Activated T-cell treated with anti-CD3 and anti-CD28 coated beads for 4 hours (primary cell): ENCODE data around the gene FOXL3.
A peak's percentile ranks its signal among the peaks of the same experiment; 100 is the strongest.
"Not testable (repeated sequence)": the region's sequence is repeated elsewhere in the genome, so short reads cannot be mapped to it uniquely, and the experiment has no call there.

ENCODE experiments used
- DNase-seq: peaks from one replicate; pipeline ENCODE4 v3.0.0-alpha.2; 2020

The FOXL3 gene

DNA sequence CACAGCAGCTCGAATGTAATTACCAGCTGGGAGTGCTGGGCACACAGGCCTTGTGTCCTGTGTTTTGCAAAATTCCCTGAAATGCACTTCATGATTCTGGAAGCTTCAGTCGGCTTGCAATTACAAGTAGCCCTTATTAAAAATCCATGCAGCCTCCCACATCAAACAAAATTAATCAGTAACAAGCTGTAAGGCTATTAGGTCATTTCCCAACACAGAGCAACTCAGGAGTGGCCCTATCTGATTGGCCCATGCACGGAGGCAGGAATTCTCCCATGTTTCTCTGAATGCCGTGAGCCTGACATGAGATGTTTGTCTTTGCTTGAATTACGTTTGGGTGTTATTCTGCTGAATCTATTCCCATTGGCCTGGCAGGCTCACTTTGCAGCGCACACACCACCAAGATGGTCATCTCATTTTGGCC is 36.9 kb downstream of the FOXL3 start:
- no peak for DNase-seq

- no peak for DNase-seq
Observed at GRCh38 chr7:327233-327931, 37.4 kb downstream of the FOXL3 start.

GRCh38 chr7:327991-328702 is 38.2 kb downstream of the FOXL3 start:
- DNase-seq: no peak

DNA sequence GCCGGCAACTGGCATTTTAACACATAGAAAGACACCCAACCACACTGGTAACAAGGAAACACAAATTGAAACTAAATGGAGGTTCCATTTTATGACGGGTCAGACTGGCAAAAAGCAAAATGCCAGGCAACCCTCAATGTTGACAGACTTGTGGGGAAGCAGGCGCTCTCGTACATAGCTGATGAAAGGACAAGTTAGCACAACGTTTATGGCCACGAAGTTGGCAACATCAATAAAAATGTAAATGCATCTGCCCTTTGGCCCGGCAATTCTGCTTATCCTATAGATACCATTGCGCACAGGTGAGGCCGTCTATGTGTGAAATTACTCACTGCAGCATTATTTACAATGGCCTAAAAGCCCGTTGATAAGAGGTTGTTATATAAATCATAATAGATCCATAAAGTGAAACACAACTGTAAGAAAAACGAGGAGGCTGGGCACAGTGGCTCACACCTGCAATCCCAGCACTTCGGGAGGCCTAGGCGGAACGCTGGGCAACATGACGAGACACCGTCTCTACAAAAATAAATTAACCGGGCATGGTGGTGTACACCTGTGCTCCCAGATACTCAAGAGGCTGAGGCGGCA is 39.8 kb downstream of the FOXL3 start:
- DNase-seq: no peak

DNA sequence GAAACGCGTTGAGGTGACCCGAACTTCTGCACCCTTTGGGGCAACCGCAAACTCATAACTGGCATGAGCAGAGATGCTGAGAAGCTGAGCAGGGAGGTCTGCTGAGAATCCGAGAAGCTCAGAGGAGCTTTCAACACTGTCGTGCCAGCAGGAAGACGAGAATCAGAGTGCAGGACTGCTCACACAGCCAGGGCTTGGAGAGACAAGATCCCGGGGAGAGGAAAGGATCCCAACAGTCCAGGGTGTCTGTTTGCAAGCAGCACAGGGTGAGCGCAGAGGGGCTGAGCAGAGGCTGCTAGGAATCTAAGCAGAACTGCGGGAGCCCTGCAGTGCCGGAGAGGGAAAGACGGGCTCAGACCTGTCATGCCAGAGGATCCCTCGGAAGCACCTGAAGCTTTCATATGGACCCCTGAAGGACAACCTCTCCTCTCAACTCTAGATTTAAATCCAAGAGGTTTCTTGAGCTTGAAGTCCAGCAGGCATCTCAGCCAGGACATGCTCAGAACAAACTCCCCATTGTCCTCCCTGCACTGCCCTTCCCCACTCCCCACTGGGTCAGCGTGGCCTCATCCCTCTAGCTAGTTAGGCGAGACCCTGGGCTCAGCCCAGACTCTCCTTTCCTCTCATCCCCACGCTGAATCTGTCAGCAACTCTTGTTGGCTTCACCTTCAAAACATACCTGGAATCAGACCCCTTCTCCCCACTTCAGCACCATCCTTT is 40.7 kb downstream of the FOXL3 start:
- no peak for DNase-seq

- DNase-seq: no peak
Observed at GRCh38 chr7:332020-332517, 42.1 kb downstream of the FOXL3 start.

GRCh38 chr7:332646-333392 is 42.8 kb downstream of the FOXL3 start:
- DNase-seq: peak; percentile 93

DNA sequence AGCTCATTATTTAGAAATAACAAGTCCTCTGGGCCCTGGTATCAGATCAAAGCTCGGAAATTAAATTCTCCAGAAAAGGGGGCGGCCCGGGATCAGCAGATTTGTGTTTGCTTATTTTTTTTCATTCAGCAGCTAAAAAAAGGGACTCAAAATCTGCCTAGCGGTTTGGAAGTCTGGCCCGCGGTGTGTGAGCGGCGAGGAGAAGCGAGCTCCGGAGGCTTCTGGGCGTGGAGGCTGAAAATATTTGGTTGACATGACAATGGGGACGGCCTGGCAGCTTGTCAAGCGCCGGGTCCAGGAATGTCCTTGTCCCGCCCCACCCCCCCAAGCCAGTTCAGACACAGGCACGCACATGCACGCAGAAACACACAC is 43.4 kb downstream of the FOXL3 start:
- DNase-seq: no peak

DNA sequence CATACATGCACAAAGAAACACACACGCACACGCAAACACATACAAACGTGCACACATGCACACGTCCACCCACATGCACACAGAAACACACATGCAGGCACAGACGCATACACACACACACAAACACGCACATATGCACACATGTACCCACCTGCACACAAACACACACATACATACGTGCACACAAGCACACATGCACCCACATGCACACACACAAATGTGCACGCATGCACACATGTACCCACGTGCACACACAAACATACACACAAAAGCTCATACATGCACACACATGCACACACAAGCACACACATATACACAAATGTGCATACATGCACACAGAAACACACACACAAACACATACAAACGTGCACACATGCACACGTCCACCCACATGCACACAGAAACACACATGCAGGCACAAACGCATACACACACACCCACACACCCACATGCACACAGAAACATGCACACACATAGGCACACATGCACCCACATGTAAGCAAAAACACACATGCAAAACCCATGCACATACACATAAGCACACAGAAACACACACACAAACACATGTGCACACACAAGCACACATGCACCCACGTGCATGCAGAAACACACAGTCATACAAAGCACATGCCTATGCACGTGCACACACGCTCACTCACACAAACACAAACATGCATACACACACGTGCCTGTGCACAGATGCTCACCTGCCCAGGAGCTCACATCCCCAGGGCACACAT is 44.8 kb downstream of the FOXL3 start:
- DNase-seq: no peak

DNA sequence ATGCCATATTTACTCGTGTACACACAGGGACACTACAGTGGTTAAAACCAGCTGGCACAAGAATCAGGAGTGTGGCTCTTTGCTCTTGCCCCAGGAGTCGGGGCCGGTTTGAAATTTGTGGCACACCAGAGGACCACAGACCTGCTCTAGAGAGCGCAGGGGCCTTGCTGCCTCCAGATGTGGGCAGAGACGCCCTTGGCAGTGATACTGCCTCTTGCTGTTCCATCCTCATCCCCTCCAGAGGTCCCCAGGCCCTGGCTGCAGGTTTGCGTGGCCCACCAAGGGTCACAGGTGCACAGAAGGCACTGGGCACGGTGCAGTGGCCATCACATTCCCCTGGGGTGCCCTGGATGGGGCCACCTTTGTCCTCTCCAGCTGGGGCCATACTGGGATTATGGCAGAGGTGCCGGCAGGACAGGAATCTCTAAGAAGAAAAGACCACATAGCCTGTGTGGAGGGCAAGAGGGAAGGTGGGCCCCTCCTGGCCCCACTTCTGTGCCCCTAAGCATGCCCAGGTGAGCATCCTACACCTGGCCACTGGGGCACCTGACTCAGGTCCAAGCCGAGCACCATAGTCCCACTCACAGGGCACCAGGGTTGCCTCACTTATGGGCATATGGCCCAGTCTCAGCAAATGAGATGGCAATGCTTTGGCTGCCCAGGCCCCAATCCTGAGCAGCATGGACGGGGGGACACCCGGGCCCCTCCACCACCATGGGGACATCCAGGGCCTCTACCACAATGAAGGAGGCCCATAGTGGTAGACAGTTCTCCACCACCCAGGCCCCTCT is 45.6 kb downstream of the FOXL3 start:
- DNase-seq: no peak

GRCh38 chr7:336149-336533 is 46.2 kb downstream of the FOXL3 start:
- DNase-seq: not testable (repeated sequence)

DNA sequence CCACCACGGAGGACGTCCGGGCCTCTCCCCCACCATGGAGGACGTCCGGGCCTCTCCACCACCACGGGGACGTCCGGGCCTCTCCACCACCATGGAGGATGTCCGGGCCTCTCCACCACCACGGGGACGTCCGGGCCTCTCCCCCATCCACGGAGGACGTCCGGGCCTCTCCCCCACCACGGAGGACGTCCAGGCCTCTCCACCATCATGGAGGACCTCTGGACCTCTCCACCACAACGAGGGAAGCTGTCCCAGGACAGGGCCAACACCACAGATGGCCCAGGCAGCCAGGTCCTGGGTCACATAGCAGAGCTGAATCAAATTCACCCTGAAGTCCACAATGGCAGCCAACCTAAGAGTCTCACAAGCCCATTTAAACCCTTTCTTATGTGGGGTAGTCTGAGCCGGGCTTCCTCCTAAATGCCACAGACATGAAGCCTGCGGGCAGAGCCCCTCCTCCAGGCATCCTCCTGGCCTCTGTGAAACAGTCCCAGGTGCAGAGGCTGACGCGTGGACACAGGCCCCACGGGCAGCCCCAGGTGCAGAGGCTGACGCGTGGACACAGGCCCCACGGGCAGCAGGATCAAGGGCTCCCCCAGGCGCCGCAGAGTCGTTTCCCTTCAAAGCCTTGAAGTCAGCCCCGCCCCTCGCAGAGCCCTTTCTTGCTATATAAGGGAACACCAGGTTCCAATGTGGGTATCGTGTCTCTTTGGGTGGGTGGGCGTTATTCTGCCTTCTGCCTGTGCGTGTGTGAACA is 47.0 kb downstream of the FOXL3 start:
- no peak for DNase-seq

- DNase-seq: no peak
Observed at GRCh38 chr7:337567-337951, 47.6 kb downstream of the FOXL3 start.

GRCh38 chr7:338295-339061 is 48.5 kb downstream of the FOXL3 start:
- DNase-seq: no peak

- DNase-seq: no peak
Observed at GRCh38 chr7:339062-339342, 49.0 kb downstream of the FOXL3 start.

DNA sequence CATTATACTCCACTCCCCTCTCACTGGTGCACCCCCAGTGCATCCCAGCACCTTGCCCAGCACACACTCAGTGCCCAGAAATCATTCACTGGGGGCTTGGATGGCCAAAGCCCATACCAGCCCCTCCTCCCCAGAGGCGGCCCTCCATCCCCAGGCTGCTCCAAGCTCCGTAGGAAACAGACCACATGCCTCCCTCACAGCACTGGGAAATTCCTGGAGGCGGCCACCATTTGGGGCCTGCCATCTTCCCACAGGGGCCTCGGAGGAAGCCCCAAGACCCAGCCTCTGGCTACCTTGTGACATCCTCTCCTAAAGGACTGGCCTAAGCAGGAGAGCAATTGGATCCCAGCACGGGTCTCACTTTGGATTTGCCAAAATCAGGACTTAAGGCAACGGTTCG is 49.7 kb downstream of the FOXL3 start:
- no peak for DNase-seq

DNA sequence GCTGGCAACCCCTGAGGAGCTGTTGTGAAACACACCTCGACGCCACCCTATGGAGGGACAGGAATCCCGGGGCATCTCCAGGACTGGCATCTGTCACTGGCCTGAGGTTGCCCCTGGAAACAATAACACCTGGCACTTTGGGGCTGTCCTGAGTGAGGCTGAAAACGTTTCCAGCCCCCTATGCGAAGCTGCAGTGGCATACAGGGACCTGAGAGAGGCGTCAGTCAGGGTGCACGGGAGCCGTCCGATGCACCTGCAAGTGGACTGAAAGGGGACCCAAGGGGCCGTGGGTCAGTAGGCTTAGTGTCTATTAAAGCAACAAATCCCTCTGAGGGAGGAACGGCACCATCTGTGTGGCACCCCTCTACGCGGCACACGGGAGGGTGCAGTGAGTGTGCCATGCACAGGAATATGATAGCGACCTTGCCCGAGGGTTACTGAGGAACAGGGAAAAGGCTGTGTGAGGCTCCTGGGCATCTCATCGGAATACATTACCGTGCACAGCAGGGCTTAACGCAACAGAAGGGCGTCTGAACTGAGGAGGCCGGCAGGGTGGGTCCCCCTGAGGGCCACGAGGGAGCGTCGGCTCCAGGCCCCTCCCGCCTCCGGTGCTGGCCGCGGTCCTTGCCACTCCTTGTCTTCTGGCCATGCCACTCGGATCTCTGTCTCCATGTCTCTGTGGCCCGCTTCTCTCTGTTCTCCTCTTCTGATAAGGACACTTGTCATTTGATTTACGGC is 50.4 kb downstream of the FOXL3 start:
- no peak for DNase-seq
